HG03196 (cell line): ENCODE results near the gene ZBTB33.

Experiments used
- ATAC-seq: cut with Tn5 transposase; IDR thresholded peaks from one replicate; pipeline ENCODE4 v1.9.1; 2021; ENCODE audit not compliant: unreplicated experiment

ZBTB33 gene, protein sequence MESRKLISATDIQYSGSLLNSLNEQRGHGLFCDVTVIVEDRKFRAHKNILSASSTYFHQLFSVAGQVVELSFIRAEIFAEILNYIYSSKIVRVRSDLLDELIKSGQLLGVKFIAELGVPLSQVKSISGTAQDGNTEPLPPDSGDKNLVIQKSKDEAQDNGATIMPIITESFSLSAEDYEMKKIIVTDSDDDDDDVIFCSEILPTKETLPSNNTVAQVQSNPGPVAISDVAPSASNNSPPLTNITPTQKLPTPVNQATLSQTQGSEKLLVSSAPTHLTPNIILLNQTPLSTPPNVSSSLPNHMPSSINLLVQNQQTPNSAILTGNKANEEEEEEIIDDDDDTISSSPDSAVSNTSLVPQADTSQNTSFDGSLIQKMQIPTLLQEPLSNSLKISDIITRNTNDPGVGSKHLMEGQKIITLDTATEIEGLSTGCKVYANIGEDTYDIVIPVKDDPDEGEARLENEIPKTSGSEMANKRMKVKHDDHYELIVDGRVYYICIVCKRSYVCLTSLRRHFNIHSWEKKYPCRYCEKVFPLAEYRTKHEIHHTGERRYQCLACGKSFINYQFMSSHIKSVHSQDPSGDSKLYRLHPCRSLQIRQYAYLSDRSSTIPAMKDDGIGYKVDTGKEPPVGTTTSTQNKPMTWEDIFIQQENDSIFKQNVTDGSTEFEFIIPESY

DNA sequence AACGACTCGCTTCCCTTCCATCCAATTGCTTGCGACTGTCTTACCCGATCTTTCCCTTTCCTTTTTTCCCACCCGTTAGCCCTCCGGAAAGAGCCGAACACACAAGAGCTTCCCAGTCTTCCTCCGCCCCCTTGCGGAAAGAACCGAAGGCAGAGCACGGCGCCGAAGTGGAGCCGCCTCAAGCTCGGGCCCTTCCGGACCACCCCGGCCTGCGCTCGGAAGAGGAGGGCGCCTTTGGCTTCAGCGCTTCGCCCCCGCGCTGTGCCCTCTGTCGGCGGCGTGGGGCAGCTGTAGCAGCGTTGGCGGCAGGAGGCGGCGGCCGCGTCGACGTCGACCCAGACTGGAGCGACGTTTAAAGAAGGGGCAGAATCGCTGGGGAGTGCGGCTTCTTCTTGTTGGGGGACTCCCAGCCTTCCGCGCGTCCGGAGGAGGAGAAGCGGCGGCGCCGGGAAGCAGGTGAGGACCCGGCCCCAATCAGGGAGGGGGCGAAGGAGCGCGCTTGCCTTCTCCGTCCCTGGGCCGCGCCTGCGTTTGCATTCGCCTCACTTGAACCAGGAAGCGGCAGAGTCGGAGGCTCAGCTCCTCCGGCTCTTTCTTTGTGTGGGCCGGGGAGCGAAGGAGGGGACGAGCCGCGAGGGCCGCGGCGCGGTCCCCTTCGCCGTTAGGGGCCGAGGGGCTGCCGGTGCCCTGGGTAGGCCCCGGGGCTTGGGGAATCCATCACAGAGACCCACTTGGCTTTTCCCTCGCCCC is at the start of gene ZBTB33:
ZBTB33 (plus strand) TSS at position 291 of the 750 bp plus-strand sequence. CDS start 2,604 bp downstream, outside the sequence.
- peak; percentile 98 for ATAC-seq

DNA sequence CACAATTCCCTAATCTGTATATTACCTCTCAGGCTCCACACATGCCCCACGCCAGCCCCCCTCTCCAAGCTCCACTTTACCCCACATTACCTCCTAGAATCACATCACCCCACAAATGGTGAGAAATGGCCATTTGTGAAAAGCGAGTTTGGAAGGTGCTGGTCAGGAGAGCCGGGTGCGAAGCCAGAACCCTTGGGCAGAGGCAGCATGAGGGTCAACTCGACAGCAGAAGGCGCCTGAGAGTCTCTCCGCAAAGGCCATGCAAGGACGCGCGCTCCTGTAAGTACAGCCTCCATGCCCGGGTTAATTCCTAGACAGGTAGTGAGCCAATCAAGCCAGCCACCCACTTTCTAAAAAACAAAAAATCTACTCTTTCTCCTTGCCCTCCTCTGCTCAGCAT is 49.8 kb upstream of the ZBTB33 start:
- no peak for ATAC-seq

DNA sequence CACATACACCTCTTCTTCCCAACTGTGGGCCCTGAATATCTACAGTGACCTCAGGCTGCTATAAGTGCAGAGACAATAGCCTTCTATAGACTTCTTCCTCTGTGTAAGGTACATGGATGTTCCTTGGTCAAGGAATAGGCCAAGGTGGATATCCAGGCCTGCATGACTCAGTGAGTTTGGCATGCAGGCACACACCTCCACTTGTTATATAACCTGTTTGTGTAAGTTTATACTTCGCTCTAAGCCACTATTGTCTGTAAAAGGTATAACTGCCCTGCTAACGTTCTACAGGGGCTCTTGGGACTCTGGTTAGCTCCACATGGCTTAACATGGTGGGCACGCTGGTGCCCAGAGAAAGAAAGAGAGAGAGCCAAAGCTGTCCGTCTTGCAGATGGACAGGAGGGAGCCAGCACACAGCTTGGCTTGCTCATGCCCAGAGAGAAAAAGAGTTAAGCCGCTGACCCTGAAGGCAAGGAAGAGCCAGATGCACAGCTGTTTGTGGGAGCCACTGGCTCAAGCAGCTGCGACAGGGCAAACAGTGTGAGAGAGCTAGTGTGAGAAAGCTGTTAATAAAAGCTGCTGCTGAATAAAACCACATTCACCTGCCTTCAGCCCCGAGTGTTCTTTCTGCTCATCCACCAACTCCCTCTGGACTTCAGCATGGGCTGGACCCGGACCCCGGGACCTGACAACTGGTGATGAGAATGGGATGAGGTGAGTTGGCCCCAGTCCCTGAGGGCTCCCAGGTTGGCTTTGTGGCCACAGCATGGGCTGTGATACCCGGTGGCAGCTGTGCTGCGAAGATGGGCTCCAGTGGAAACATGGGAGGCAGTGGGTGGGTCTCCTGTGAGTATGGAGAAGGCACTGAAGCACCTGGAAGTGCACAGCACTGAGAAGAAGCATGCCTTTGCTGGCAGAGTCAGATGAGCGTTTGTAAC is 44.5 kb upstream of the ZBTB33 start:
- ATAC-seq, result no peak

DNA sequence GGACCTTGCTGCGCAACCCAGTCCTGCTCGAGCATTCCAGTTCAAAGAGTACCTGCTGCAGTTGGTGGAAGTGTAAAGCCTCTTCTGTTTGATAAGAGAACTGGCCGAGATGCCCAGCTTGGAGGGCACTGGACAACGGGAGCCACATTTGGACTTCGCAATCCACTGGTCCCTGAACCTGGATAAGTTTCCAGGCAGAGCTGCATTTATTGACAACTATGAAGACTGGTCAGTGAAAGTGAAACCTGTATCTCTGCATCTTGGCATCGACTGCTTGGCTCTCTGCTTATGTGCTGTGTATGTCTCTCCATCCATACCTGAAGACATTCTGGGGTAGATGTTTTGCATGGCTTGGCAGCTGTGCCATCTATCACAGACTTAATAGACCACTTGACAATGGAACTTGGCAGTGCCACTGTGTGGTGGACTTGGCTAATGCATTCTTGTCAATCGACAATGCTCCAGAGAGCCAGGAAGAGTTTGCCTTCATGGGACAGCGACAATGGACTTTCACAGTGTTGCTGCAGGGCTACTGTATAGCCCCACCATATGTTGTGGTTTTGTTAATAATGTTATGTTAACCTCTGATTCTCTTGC is 43.5 kb upstream of the ZBTB33 start:
- no peak for ATAC-seq

DNA sequence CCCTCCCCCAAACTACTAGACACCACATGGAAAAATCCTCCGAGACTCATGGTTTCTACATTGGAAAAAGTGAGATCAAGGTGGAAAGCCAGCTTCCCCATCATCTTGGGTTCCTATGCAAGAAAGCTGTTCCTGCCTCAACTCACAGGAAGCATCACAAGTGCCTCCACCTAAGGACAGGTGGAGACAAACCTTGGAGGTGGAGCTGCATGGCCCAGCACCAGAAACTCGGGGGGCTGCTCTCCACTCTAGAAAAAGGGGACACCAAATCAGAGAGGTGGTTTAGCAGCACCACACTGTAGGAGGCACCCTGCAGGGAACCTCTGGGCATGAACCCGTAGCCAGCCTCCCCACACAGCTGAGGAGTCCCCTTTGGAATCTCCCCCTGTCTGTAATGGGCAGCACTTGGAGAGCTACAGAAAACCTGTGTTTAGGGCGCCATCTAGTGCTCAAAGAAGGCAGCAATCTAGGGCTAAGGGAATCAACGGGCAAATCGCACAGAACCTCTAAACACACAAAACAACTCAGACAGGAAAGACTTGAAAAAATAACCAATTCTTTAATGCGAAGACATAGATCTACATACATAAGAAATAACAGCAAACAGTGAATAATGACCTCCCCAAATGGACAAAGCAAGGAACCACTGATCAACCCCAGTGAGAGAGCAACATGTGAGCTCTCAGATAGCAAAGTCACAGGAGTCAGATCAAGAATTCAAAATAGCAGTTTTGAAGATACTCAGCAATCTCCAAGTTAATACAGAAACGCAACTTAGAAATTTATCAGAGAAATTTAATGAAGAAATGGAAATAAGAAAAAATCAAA is 37.0 kb upstream of the ZBTB33 start:
- ATAC-seq, result no peak

DNA sequence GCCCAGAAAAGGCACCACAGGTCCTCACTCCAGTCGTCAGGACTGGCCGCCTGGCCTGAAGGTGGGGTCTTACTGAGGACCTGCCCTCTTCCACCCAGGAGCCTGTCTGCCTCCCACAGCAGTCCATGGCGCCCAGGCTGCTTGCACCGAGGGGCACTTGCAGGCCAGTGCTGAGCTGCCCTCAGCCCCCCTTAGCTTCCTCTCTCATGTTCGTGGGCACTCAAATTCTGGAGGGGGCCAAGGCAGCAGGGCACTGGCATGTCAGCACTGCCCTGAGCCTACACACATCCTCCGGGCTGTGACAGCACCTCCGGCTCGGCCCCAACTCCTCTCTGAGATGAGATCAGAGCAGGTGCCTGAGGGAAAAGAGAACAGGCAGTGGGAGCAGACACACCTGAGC is 27.2 kb upstream of the ZBTB33 start:
- ATAC-seq, result no peak

DNA sequence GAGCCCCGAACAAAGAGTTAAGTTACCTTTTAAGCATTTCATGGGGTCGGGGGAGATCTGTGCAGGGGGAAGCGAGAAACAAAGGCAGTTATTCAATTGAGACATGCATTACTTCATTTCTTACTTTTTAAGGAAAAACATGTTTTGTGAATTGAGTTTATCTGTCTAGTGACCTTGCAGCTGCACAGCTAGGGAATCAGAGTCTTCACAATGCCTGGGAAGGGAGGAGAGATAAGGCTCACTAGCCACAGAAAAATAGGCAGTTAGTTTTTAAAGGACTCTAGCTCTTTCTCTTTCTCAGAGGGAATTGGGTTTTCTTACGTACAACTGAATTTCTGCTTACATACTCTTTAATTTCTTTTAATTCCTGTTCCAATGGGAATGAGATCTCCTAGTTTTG is 26.2 kb upstream of the ZBTB33 start:
- ATAC-seq, result no peak

DNA sequence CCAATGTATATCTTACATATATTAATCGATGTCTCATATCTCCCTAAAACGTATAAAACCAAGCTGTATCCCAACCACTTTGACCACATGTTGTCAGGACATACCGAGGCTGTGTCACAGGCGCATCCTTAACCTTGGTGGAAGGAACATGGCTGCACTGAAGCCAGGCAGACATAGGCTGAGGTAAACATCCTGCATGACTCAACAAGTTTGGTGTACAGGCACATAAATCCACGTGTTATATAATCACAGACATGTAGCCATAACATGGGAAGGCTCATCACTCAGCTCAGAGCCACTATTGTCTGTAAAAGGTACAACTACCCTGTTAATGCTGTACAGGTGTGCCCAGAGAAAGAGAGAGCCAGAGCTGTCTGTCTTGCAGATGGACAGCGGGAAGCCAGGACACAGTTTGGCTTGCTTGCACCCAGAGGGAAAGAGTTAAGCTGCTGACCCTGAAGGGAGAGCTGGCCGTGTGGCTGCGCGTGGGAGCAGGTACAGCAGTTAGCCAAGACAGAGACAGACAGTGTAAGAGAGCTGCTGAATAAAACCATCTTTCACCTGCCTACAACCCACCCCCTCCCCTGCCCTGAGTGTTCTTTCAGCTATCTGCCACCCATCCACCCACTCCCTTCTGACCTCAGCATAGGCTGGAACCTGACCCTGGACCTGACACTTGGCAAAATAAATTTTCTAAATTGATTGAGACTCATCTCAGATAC is 22.3 kb upstream of the ZBTB33 start:
- no peak for ATAC-seq

DNA sequence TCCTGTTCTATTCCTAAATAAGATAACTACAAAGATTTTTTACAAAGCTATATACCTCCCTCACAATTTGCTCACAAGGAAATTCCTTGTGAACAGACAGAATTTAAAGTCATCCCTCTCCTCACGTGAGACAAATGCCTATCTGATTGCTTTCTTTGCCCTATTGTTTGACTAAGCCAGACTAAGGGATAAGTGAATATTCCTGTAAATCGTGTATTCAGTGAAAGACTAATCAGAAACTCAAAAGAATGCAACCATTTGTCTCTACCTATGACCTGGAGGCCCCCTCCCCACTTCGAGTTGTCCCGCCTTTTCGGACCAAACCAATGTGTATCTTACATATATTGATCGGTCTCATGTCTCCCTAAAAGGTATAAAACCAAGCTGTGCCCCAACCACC is 15.3 kb upstream of the ZBTB33 start:
- no peak for ATAC-seq

DNA sequence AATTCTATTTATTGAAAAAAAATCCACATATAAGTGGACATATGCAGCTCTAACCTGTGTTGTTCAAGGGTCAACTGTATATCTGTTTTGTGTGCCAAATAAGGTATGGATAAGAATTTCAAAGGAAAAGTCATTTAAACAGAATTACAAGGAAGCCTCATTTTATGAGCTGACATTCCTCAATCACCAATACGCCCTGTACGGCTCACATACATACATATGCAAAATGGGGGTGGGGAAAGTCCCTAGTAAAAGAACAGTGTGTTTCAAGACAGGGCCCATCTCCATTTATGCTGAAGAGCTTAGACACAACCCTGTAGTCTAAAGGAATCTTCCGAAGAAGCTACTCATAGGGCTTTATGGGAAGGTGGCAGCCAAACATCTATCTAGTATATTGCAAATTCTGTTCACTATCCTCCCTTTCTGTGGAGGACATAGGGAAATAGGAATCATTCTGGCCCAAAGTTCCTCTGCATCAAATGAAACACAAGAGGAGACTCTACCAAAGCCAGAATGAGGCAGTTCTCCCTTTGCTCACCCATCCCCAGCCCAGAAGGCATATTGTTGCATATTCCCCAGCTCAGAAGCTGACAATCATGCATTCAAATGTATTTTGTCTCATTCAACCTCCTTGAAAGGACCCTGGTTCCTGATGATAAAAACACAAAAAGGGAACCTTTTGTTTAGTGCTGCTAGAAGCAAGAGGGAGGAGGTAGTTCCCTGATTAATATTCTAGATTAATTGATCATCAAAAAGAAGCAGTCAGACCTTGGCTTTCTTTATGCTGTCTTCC is 13.7 kb upstream of the ZBTB33 start:
- ATAC-seq, result no peak

DNA sequence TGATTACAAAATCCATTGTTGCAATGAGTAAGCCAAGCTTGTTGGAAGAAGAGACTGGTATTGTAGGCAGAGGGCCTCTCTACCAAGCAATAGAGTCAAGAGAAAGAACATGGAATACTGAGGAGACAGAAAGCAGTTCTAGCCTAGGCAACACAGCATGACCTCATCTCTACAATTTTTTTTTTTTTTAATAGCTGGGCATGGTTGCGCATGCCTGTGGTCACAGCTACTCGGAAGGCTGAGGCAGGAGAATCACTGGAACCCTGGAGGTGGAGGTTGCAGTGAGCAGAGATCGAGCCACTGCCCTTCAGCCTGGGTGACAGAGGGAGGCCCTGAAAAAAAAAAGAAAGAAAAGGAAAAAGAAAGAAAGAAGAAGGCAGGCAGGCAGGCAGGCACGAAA is 11.7 kb upstream of the ZBTB33 start:
- no peak for ATAC-seq

DNA sequence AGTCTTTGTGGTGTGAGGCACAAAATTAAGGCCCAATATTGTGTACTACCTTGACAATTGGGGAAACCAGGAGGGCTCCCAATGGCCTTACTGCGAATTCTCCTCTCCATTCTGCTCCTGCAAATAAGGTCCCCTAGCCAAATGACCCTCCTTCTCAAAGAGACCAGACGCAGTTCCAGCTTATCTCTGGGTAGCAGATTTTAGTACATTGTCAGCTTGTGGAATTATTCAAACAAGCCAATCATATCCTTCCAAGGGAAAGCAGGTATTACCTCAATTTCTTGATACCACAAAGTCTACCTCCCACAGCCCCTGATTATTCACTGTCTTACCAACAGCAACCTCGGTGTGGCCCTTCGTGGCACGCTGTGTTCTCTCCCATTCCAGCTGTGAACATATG is 7.8 kb upstream of the ZBTB33 start:
- no peak for ATAC-seq

DNA sequence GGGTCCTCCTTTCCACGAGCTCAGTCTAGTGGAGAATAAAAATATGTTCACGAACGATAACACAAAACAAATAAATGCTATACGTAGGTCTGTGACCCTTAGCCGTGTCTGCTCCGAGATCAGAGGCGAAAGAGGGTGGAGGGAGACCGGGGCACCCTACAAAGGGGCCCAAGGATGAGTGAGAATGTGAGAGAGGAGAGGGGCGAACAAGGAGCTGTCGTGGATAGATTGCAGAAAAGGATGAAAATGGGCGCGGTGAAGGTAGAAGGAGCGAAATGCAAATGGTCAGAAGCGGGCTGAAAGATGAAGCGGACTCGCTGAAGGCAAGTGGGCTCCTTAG is 6.2 kb upstream of the ZBTB33 start:
- ATAC-seq, result peak; percentile 15

DNA sequence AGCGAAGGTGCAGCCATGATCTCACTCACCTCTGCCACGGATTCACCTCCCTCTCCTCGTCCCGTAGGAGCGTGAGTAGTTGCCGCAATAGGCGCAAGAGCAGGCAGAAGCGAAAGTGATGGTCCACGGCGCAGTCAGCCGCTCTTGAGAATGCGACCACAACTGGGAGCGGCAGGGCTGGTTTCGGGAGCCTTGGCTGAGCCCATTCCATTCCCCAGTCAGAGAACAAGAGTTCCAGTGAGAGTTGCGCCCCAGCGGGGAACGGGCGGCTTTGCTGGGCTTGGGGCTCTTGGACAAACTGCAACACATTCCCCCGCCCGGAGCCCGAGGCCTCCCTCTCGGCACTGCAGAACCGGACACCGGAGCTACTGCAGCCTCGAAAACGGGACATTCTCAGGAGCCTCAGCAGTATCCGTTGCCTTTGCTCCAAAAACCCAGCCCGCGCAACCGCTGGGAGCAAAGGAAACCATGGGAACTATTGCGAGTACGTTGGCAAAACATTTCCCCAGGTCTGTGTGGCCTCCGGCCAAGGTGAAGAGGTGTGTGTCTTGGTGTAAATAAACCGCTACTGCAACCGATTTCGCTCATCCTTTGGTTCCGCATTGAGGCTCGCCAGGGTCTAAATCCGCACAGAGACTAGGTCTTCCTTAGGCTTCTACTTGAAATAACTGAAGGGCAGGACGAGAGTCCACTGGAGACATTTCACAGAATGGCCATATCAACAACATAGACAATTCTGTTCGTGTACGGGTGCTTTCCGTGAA is 5.7 kb upstream of the ZBTB33 start:
- ATAC-seq, result peak; percentile 83

DNA sequence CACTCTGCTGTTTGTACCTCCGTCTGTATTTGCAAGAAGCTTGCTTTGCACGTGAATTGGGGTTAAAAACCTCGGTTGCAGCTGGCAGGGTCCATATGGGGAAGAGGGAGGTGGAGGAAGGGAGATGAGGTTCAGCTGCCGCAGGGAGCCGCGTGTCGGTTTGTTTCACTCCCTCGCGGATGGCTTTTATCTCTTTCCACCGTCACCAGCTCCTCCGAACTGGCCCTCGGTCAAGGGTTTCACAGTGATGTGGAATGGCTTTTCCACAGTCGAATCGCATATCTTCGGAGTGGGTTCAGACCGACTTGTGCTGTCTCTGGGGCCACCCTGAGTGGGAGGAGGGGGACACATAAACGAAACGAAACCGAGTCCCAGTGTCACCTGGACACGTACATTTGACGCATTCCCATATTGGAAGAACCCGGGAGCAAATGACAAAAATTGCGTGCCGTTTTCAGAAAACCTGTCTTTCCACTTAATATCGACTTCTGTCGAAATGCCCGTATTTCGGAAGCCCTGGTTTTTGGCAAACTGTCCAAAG is 929 bp downstream of the ZBTB33 start:
- no peak for ATAC-seq

DNA sequence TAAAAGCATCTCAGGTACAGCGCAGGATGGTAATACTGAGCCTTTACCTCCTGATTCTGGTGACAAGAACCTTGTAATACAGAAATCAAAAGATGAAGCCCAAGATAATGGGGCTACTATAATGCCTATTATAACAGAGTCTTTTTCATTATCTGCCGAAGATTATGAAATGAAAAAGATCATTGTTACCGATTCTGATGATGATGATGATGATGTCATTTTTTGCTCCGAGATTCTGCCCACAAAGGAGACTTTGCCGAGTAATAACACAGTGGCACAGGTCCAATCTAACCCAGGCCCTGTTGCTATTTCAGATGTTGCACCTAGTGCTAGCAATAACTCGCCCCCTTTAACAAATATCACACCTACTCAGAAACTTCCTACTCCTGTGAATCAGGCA is 3.2 kb downstream of the ZBTB33 start:
- ATAC-seq, result no peak

DNA sequence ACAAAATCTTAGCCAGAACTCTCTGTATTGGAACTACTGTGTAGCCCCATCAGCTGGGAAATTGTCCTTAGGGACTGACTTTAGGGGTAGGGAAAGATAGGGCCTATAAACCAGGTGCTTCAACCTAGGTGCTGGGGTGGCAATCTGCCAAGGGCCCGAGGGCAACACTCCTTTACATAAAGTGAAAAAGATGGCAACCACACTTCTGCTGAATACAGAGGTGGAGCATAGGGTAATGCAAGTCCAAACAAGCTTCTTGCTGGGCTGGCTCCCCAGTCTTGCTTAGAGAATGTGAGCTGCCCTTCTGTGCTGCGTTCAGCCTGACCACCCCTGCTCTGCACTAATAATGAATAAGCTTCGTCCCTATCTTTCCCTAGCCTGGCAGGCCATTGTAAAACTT is 9.8 kb downstream of the ZBTB33 start:
- ATAC-seq, result no peak
